ENCODE data around the gene ESRRA. TPM values are rescaled to one million over a fixed set of nuclear protein-coding genes. Genes with fewer than 3 reads are reported as not detected.
A peak's percentile ranks its signal among the peaks of the same experiment; 100 is the strongest.

Gene ESRRA
- total and polyA plus RNA-seq, 9 of the 15 experiments (the other 6 are each of a cell fraction or from before 2014, with no cell fraction given), result 0.27 to 89.7 (median 23.7) TPM

GRCh38 chr11:64316672-64317324 is 11.5 kb downstream of the ESRRA start (continued):
- TF ChIP-seq SIX5 (IDR thresholded peaks at IDR 0.05; ENCODE audit: borderline replicate concordance in 1 of 2, insufficient read depth in 1 of 2, low read depth in 1 of 2, low read length in 2 of 2) (no peak), ZEB2 (IDR thresholded peaks at IDR 0.05) (peak; percentile 70), RB1 (IDR thresholded peaks at IDR 0.05; ENCODE audit: low read depth) (0 out of 2 replicates have a peak, but pooled peaks have one; percentile 59), ZNF76 (CRISPR knock-in tag; IDR thresholded peaks at IDR 0.05; ENCODE audit: borderline replicate concordance) (no peak), ZNF830 (CRISPR knock-in tag; IDR thresholded peaks at IDR 0.05) (0 out of 2 replicates have a peak, but pooled peaks have one; percentile 47), ZNF696 (CRISPR knock-in tag; conservative IDR thresholded peaks at IDR 0.05) (no peak), CBFA2T3 (IDR thresholded peaks at IDR 0.05) (peak; percentile 48), NONO (IDR thresholded peaks at IDR 0.05; ENCODE audit: low read depth in 2 of 2, low read length in 1 of 2) (no peak), RAD21 (CRISPR knock-in tag; conservative IDR thresholded peaks at IDR 0.05 in 1 of 2, IDR thresholded peaks at IDR 0.05 in 1 of 2) (peak in 1 of 2 experiments; percentile 39; a peak in 2 of 4 replicates), RBM17 (IDR thresholded peaks at IDR 0.05; ENCODE audit: borderline replicate concordance, low read depth, low read length) (no peak), NCOA4 (IDR thresholded peaks at IDR 0.05; ENCODE audit: partially characterized antibody) (no peak), TEAD4 (IDR thresholded peaks at IDR 0.05; ENCODE audit: low read length) (peak; percentile 29; the same call in 1 of the 2 replicates), TEAD4 (CRISPR knock-in tag; IDR thresholded peaks at IDR 0.05; ENCODE audit: borderline replicate concordance) (no peak), ZNF764 (CRISPR knock-in tag; IDR thresholded peaks at IDR 0.05; ENCODE audit: low read depth) (no peak), E2F6 (IDR thresholded peaks at IDR 0.05; ENCODE audit: borderline replicate concordance in 1 of 2, extremely low read depth in 1 of 2, insufficient read depth in 1 of 2, insufficient read length in 1 of 2, low read depth in 1 of 2, low read length in 1 of 2, poor library complexity in 1 of 2, severe bottlenecking in 1 of 2) (peak; percentile 3 to 44), SMARCA4 (IDR thresholded peaks at IDR 0.05) (0 out of 2 replicates have a peak, but pooled peaks have one; percentile 19), DNMT1 (IDR thresholded peaks at IDR 0.05) (peak; percentile 95; the same call in 1 of the 2 replicates), GATAD2A (IDR thresholded peaks at IDR 0.05) (0 out of 2 replicates have a peak, but pooled peaks have one; percentile 41), BRD4 (IDR thresholded peaks at IDR 0.05) (no peak), TFAM (CRISPR knock-in tag; conservative IDR thresholded peaks at IDR 0.05) (no peak), CTBP1 (IDR thresholded peaks at IDR 0.05; ENCODE audit: borderline replicate concordance) (peak; percentile 84; the same call in 1 of the 2 replicates)
